ENCODE measurements around the gene USF1. TPM values are rescaled to one million over a fixed set of nuclear protein-coding genes. Genes with fewer than 3 reads are reported as not detected.
"Not testable (repeated sequence)": the region's sequence is repeated elsewhere in the genome, so short reads cannot be mapped to it uniquely, and the experiment has no call there.

Gene USF1
- total RNA-seq, 1 donor from 2014 or later, result 50.4 TPM

- no peak for DNase-seq
Observed at GRCh38 chr1:161079436-161080110, 33.8 kb upstream of the USF1 start.

DNA sequence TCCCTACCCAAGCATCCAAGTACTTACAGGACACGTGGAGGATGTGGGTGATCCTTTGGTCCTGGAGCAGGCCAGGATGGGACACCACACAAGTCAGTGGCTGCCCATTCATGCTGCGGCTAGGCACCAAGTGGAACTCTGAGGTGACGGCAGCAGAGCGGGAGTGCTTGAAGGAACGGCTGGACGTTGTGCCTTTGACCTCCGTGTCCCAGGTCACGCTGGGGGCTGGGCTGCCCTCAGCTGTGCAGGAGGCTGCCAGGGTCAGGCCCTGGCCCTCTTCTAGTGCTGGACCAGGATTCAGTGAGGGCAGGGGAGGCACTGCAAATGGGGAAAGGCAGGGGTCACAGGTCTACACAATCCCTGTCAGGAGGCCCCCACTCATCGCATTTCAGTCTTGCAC is 31.6 kb upstream of the USF1 start:
- DNase-seq, result no peak

DNA sequence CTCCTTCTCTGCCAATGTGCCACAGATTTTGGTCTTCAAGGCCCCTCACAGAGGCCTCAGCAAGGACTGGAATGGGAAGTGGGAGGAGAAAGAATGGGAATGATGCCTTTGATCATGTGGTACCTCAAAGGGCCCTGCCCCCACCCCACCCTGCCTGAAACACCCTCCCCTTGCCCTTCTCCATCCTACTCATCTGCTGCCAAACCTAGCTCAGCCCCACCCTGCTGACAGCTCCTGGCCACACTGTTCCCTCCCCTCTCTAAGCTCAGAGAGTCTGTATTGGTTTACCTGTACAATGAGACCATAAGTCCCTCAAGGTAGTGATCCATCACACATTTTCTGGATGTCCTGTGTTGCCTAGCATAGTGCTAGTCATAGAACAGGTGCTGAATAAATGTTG is 30.6 kb upstream of the USF1 start:
- DNase-seq, result no peak

DNA sequence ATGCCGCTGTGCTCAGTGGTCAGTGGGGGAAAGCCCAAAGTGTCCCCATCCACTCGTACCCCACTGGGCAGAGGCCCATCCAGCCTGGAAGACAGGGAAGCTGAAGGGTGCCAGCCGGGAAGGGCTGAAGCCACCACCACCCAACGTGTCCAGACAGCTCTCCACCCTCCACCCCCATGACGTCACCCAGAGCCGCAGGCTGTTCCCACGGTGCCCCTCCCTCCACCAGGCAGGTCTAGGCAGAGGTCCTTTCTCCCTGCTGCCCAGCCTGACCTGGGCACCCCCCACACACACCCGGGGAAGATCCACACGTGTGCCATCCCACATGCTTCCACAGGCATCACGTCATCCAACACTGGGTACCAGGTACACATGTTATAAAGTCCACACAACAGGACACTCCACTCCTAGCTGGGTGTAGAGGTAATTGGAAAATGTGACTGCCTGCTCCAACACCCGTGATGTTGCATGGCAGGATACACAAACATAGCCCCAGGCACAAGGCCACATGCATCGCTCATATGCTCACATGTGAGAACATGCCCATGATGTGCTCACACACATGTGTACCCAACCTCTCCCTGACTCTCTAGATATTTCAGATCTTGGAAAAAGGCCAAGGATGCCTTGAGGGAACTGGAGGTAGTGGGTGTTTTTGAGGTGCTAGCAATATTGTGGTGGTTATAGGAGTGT is 29.0 kb upstream of the USF1 start:
- peak; percentile 42 for DNase-seq

DNA sequence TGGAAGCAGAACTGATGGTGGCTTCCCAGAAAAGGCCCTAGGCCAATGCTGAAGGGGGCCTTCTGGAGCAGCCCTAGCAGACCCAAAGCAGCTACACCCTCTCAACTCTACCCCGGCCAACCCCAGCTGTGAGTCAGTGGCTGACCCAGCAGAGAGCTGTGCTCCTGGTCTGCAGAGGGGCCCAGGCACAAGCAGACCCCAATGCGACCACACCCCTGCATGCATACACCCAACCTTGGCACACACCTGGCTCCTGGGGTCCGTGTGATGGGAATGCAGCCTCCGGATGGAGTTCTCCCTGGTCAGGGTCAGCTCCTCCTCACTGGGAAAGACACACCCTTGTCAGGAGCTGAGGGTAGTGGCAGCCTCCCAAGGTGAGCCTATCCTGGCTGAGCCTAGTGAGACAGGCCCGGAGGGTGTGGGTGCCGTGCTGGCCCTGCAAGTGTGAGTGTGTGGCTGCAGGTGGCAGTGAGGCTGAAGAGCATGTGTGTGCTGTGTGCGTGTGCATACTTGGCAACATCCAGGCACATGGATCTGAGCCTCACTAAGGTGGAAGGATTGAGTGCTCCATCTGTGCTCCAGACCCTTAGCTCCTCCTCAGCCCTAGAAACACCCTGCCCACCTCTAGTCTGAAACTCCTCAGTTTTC is 27.8 kb upstream of the USF1 start:
- no peak for DNase-seq

GRCh38 chr1:161072751-161073449 is 27.1 kb upstream of the USF1 start:
- DNase-seq, result no peak

DNA sequence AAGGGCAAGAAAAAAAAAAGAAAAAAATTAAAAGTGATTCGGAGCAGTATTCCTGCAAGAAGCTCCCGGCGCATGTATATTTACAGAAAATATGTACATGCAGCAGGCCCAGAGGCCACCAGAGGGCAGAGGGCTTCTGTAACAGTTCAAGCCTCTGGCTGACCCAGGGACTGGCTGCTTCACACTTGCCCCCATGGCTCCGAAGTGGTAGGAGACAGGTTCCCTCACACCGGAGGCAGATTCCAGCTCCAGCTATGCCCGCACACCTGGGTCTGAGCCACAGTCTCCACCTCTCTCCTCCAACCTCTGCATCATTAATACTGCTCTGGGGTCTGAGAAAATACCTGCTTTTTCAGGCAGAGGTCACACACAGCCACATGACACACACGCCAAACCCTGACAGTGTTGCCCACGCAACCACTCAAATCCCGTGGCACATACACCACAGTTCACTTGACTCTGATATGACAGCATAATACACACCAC is 26.2 kb upstream of the USF1 start:
- DNase-seq, result peak; percentile 31

GRCh38 chr1:161070761-161071160 is 25.0 kb upstream of the USF1 start:
- no peak for DNase-seq

GRCh38 chr1:161069731-161070270 is 24.0 kb upstream of the USF1 start, which contains the start of gene ARHGAP30:
ARHGAP30 (minus strand) TSS chr1:161069891; CDS start chr1:161069624, 267 bp downstream.
- DNase-seq, result peak; percentile 12

DNA sequence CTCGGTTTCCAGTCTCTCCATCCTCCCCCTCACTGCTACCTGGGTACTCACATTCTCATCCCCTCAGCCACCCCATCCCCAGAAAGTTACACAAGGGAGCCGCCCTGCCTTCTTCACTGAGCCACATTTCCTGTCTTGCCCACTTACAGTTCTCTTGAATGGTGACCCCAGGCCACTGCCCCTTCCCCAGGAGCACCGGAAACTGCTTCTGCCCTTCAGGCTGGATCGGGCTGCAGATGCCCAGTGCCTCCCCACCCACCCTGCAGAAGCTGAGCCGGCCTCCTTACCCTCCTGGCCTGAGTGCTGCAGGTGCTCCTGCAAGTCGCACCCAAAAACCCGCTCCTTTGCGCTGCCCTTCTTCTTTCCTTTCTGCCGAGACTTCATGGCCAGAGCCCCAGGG is 23.5 kb upstream of the USF1 start:
- no peak for DNase-seq

GRCh38 chr1:161068306-161069234 is 22.8 kb upstream of the USF1 start:
- DNase-seq, result peak; percentile 28

DNA sequence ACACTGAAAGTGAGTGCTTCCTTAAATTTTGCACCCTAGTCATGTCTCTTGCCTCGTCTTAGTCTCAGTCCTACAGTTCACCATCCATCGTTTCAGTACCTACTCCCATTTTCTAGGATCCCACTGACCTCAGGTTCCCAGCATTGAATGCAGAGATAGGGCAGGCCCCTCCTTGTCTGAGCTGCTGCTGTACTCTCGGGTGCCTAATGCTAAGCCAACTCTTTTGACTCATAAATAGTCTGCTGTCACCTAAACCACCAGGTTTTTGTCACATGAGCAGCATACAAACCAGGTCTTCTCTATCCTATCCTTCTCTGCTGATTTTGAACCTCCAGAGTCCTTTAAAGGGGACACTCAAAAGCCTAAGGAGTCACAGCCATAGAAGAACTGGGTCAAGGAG is 20.9 kb upstream of the USF1 start:
- DNase-seq, result no peak

DNA sequence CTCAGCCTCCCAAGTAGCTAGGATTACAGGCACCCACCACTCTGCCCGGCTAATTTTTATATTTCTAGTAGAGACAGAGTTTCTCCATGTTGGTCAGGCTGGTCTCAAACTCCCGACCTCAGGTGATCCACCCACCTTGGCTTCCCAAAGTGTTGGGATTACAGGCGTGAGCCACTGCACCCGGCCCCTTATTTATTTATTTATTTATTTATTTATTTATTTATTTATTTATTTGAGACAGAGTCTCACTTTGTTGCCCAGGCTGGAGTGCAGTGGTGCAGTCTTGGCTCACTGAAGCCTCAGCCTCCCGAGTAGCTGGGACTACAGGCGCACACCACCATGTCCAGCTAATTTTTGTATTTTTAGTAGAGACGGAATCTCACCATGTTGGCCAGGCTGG is 19.9 kb upstream of the USF1 start:
- not testable (repeated sequence) for DNase-seq

DNA sequence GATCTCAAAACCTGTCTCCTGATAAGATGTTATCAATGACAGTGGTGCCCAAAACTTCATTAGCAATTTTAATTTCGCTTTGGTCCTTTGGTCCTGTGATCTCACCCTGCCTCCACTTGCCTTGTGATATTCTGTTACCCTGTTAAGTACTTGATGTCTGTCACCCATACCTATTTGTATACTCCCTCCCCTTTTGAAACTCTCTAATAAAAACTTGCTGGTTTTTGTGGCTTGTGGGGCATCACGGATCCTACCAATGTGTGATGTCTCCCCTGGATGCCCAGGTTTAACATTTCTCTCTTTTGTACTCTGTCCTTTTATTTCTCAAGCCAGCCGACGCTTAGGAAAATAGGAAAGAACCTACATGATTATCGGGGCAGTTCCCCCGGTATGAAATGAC is 18.2 kb upstream of the USF1 start:
- DNase-seq, result not testable (repeated sequence)

DNA sequence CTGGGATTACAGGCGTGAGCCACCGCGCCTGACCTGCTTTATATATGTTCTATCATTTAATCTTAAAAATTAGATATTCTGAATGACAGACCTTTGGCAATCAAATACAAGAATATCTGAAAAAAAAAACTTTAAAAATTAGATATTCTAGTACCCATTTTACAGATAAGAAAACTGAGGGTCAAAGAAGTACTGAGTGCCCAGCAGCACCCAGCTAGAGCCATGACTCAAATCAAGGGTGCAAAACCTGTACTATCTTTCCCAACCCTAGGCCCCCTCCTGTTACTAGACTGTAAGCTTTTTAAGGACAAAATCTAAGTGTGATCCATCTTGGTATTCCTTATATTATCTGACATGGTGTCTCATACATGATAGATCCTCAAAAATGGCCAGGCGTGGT is 15.6 kb upstream of the USF1 start:
- no peak for DNase-seq

DNA sequence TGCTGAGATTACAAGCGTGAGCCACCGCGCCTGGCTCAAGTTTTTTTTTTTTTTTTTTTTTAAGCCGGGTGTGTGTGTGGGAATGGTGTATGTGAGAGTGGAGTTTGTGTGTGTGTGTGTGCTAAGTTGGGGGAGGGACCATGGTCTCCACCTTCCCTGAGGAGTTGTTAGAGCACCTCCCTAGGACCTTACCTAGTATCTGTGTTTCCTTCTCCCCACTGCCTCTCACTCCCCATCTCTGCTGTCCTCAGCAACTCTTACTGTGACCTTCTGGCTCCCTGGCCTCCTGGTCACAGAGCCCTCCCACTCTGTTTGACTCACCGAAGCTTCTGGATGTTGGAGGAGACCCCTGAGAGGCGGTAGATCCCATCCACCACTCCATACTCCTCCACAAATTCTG is 13.5 kb upstream of the USF1 start:
- DNase-seq, result no peak

DNA sequence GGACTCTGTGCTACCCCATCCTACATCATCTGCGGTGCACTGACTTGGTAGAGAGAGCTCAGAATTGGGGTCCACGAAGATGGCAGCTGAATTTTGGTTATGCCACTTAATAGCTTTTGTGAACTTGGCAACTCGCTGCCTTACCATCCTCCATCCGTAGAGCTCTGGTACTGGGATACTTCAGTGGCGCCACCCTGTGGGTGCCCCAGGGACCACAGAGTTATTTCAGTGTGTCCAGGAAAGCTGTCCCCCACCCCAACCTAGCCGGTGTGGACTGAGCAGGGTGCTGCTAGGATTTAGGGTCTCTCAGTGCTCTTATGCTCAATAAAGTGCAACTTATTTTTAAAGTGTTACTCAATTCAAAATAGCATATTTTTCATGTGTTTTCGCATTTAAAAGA is 9.0 kb upstream of the USF1 start:
- no peak for DNase-seq

- DNase-seq, result no peak
Observed at GRCh38 chr1:161054232-161054631, 8.5 kb upstream of the USF1 start.

- no peak for DNase-seq
Observed at GRCh38 chr1:161052899-161053298, 7.1 kb upstream of the USF1 start.

- DNase-seq, result no peak
Observed at GRCh38 chr1:161051219-161051618, 5.4 kb upstream of the USF1 start.

All from tongue (tissue), 2 donors.